ENCODE measurements around the gene RMND1. TPM values are rescaled to one million over a fixed set of nuclear protein-coding genes. Genes with fewer than 3 reads are reported as not detected.

Gene RMND1
- total RNA-seq, 2 experiments from 2014 or later = 6.5 to 7.5 TPM

GRCh38 chr6:151497905-151498304 lies 46.0 kb upstream of the RMND1 start:
- ChIA-PET POLR2A (no interaction called here), CTCF (no interaction called here)
- no peaks in the 10 kb centered on the region for H3K36me3 Mint-ChIP-seq (ENCODE audit: low read depth)
- no peak for TF ChIP-seq CTCF (IDR thresholded peaks at IDR 0.05)
- no peaks in the 10 kb centered on the region for H3K9me3 ChIP-seq (ENCODE audit: control insufficient read depth in 1 of 2, insufficient read depth in 1 of 2, low read length in 2 of 2)
- H3K27me3 ChIP-seq (ENCODE audit: control insufficient read depth in 1 of 2, insufficient read depth in 2 of 2, low read length in 2 of 2) = peaks cover 13 to 38% of the 10 kb centered on the region in 2 experiments
- peaks cover 48% of the 10 kb centered on the region for H3K27me3 Mint-ChIP-seq
- H3K27ac ChIP-seq (ENCODE audit: low read depth in 1 of 2, low read length in 2 of 2) = no peak overlapping the region
- no peaks in the 10 kb centered on the region for H3K9me3 Mint-ChIP-seq
- DNase-seq (no peak), ATAC-seq (ENCODE audit: poor library complexity) (no peak)
- no peaks in the 10 kb centered on the region for H3K36me3 ChIP-seq (ENCODE audit: insufficient read depth, low read length)
- intact Hi-C loops (cut with DNase I, micrococcal nuclease) = no loop called here
- H3K4me1 ChIP-seq (ENCODE audit: insufficient read depth, low read length) = peaks cover 14% of the 10 kb centered on the region
- no peak overlapping the region for H3K4me3 Mint-ChIP-seq
- peaks cover 17% of the 10 kb centered on the region for H3K4me1 Mint-ChIP-seq (ENCODE audit: low read depth)
- H3K4me3 ChIP-seq (ENCODE audit: low read length) = no peak overlapping the region
- no peak overlapping the region for H3K27ac Mint-ChIP-seq

GRCh38 chr6:151495380-151495779 lies 43.5 kb upstream of the RMND1 start:
- Histone ChIP-seq H3K4me3 (ENCODE audit: low read length) (no peak overlapping the region), H3K27me3 (ENCODE audit: control insufficient read depth in 1 of 2, insufficient read depth in 2 of 2, low read length in 2 of 2) (peaks cover 13 to 38% of the 10 kb centered on the region in 2 experiments), H3K4me1 (ENCODE audit: insufficient read depth, low read length) (peaks cover 14% of the 10 kb centered on the region), H3K36me3 (ENCODE audit: insufficient read depth, low read length) (no peaks in the 10 kb centered on the region), H3K27ac (ENCODE audit: low read depth in 1 of 2, low read length in 2 of 2) (no peak overlapping the region), H3K9me3 (ENCODE audit: control insufficient read depth in 1 of 2, insufficient read depth in 1 of 2, low read length in 2 of 2) (no peaks in the 10 kb centered on the region)
- DNase-seq (no peak), ATAC-seq (ENCODE audit: poor library complexity) (no peak)
- Mint-ChIP-seq H3K4me1 (ENCODE audit: low read depth) (peaks cover 17% of the 10 kb centered on the region), H3K36me3 (ENCODE audit: low read depth) (no peaks in the 10 kb centered on the region), H3K4me3 (peak overlapping the region; percentile 45), H3K27ac (no peak overlapping the region), H3K27me3 (peaks cover 59% of the 10 kb centered on the region), H3K9me3 (no peaks in the 10 kb centered on the region)
- intact Hi-C loops (cut with DNase I, micrococcal nuclease) = no loop called here
- CTCF ChIA-PET = no interaction called here
- no peak for TF ChIP-seq CTCF (IDR thresholded peaks at IDR 0.05)
- POLR2A ChIA-PET = no interaction called here

GRCh38 chr6:151494936-151495320 lies 43.0 kb upstream of the RMND1 start:
- Histone ChIP-seq H3K4me1 (ENCODE audit: insufficient read depth, low read length) (peaks cover 14% of the 10 kb centered on the region), H3K9me3 (ENCODE audit: control insufficient read depth in 1 of 2, insufficient read depth in 1 of 2, low read length in 2 of 2) (no peaks in the 10 kb centered on the region), H3K36me3 (ENCODE audit: insufficient read depth, low read length) (no peaks in the 10 kb centered on the region), H3K4me3 (ENCODE audit: low read length) (peak overlapping the region; percentile 44), H3K27ac (ENCODE audit: low read depth in 1 of 2, low read length in 2 of 2) (no peak overlapping the region), H3K27me3 (ENCODE audit: control insufficient read depth in 1 of 2, insufficient read depth in 2 of 2, low read length in 2 of 2) (peaks cover 13 to 38% of the 10 kb centered on the region in 2 experiments)
- ChIA-PET POLR2A (interaction anchor here (1.0 kb wide), 1 partner anchor 105 kb away, joined by 4 read pairs; no protein-coding TSS in a partner anchor), CTCF (no interaction called here)
- peaks cover 17% of the 10 kb centered on the region for H3K4me1 Mint-ChIP-seq (ENCODE audit: low read depth)
- DNase-seq (no peak), ATAC-seq (ENCODE audit: poor library complexity) (no peak)
- no peaks in the 10 kb centered on the region for H3K9me3 Mint-ChIP-seq
- no peak overlapping the region for H3K27ac Mint-ChIP-seq
- peak overlapping the region; percentile 76 for H3K4me3 Mint-ChIP-seq
- intact Hi-C loops (cut with DNase I, micrococcal nuclease) = no loop called here
- peaks cover 59% of the 10 kb centered on the region for H3K27me3 Mint-ChIP-seq
- no peak for TF ChIP-seq CTCF (IDR thresholded peaks at IDR 0.05)
- H3K36me3 Mint-ChIP-seq (ENCODE audit: low read depth) = no peaks in the 10 kb centered on the region
